ENCODE results near the gene SLC34A1.

DNA sequence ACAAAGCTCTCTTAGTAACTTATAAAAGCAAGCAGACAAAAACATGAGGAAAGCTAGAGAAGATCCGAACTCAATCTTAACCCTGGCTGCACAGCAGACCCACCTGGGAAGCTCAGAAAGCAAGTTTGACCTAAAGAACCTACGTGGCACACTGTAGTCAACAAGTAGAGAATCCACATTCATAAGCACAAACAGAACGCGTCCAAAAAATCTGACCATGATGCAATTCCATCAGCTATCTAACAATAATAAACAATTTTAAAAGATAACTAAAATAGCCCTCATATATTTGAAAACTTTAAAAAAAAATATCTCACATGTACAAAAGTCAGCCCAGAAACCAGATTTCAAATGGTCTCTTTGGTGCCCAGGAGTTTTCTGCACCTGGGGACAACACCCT is 37.4 kb upstream of the SLC34A1 start:
- TF ChIP-seq, protein P1, sequence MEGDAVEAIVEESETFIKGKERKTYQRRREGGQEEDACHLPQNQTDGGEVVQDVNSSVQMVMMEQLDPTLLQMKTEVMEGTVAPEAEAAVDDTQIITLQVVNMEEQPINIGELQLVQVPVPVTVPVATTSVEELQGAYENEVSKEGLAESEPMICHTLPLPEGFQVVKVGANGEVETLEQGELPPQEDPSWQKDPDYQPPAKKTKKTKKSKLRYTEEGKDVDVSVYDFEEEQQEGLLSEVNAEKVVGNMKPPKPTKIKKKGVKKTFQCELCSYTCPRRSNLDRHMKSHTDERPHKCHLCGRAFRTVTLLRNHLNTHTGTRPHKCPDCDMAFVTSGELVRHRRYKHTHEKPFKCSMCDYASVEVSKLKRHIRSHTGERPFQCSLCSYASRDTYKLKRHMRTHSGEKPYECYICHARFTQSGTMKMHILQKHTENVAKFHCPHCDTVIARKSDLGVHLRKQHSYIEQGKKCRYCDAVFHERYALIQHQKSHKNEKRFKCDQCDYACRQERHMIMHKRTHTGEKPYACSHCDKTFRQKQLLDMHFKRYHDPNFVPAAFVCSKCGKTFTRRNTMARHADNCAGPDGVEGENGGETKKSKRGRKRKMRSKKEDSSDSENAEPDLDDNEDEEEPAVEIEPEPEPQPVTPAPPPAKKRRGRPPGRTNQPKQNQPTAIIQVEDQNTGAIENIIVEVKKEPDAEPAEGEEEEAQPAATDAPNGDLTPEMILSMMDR (conservative IDR thresholded peaks at IDR 0.05; ENCODE audit: low read depth in 2 of 2), result no peak
- TF ChIP-seq JUNB (IDR thresholded peaks at IDR 0.05; ENCODE audit: unreplicated experiment), result no peak
- TF ChIP-seq, protein P2, sequence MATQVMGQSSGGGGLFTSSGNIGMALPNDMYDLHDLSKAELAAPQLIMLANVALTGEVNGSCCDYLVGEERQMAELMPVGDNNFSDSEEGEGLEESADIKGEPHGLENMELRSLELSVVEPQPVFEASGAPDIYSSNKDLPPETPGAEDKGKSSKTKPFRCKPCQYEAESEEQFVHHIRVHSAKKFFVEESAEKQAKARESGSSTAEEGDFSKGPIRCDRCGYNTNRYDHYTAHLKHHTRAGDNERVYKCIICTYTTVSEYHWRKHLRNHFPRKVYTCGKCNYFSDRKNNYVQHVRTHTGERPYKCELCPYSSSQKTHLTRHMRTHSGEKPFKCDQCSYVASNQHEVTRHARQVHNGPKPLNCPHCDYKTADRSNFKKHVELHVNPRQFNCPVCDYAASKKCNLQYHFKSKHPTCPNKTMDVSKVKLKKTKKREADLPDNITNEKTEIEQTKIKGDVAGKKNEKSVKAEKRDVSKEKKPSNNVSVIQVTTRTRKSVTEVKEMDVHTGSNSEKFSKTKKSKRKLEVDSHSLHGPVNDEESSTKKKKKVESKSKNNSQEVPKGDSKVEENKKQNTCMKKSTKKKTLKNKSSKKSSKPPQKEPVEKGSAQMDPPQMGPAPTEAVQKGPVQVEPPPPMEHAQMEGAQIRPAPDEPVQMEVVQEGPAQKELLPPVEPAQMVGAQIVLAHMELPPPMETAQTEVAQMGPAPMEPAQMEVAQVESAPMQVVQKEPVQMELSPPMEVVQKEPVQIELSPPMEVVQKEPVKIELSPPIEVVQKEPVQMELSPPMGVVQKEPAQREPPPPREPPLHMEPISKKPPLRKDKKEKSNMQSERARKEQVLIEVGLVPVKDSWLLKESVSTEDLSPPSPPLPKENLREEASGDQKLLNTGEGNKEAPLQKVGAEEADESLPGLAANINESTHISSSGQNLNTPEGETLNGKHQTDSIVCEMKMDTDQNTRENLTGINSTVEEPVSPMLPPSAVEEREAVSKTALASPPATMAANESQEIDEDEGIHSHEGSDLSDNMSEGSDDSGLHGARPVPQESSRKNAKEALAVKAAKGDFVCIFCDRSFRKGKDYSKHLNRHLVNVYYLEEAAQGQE (IDR thresholded peaks at IDR 0.05; ENCODE audit: unreplicated experiment), result no peak
- TF ChIP-seq STAT1 (IDR thresholded peaks at IDR 0.05; ENCODE audit: unreplicated experiment), result no peak
- TF ChIP-seq EZH2phosphoT487 (IDR thresholded peaks at IDR 0.05; ENCODE audit: unreplicated experiment), result no peak
- no peak for TF ChIP-seq POLR2AphosphoS5 (IDR thresholded peaks at IDR 0.05; ENCODE audit: low read depth)
- no peak for TF ChIP-seq EZH2 (IDR thresholded peaks at IDR 0.05; ENCODE audit: low read depth, unreplicated experiment)
- TF ChIP-seq CREB1 (CRISPR knock-in tag; IDR thresholded peaks at IDR 0.05; ENCODE audit: low read depth), result no peak
- TF ChIP-seq, protein P3, sequence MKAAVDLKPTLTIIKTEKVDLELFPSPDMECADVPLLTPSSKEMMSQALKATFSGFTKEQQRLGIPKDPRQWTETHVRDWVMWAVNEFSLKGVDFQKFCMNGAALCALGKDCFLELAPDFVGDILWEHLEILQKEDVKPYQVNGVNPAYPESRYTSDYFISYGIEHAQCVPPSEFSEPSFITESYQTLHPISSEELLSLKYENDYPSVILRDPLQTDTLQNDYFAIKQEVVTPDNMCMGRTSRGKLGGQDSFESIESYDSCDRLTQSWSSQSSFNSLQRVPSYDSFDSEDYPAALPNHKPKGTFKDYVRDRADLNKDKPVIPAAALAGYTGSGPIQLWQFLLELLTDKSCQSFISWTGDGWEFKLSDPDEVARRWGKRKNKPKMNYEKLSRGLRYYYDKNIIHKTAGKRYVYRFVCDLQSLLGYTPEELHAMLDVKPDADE (IDR thresholded peaks at IDR 0.05), result no peak
- no peak for TF ChIP-seq NANOG (IDR thresholded peaks at IDR 0.05; ENCODE audit: borderline replicate concordance)
- TF ChIP-seq ZNF331 (CRISPR knock-in tag; IDR thresholded peaks at IDR 0.05; ENCODE audit: low read depth), result no peak
- TF ChIP-seq ZNF114 (CRISPR knock-in tag; IDR thresholded peaks at IDR 0.05), result no peak

Measured in GM23338 (cell line).